OCI-LY1 (cell line): Measurements from ENCODE around the gene TANK.

Source experiments
- EZH2 ChIP-seq: fragments of 200-600 bp; sonication (generic), shearing (Covaris generic); IDR thresholded peaks from 2 replicates; pipeline ENCODE4 v1.8.0; 2017; ENCODE audit warnings: borderline replicate concordance, mixed run types, mild to moderate bottlenecking, antibody characterized with exemption, low read length, moderate library complexity, mixed read lengths
- TF ChIP-seq, protein P1 (sequence below): fragments of 200-600 bp; sonication (generic), shearing (Covaris generic); IDR thresholded peaks from 2 replicates; pipeline ENCODE4 v1.5.1; 2017; ENCODE audit warnings: mild to moderate bottlenecking, antibody characterized with exemption, low read length, moderate library complexity, mixed read lengths

DNA sequence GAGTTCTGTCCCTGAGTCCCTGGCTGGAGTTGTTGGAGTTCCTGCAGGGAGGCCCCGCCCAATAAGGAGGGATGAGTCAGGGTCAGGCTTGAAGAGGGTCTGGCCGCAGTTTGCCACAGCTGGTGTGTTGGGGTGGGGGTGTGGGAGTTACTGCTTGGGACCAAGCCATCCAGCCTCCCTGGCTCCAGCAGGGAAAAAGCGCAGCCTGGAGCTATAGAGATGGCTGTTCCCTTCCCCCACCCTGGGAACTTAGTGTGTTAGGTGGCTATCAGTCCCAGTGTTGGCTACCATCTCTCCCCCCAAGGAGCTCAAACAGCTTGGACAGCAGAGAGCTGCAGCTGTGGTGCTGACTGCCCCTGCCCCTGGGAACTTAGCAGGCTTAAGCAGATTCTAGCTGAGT, 13.2 kb upstream of the TANK start:
- TF ChIP-seq, protein P1, sequence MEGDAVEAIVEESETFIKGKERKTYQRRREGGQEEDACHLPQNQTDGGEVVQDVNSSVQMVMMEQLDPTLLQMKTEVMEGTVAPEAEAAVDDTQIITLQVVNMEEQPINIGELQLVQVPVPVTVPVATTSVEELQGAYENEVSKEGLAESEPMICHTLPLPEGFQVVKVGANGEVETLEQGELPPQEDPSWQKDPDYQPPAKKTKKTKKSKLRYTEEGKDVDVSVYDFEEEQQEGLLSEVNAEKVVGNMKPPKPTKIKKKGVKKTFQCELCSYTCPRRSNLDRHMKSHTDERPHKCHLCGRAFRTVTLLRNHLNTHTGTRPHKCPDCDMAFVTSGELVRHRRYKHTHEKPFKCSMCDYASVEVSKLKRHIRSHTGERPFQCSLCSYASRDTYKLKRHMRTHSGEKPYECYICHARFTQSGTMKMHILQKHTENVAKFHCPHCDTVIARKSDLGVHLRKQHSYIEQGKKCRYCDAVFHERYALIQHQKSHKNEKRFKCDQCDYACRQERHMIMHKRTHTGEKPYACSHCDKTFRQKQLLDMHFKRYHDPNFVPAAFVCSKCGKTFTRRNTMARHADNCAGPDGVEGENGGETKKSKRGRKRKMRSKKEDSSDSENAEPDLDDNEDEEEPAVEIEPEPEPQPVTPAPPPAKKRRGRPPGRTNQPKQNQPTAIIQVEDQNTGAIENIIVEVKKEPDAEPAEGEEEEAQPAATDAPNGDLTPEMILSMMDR, result no peak
- no peak for TF ChIP-seq EZH2
